ENCODE measurements around the gene KRT79.

DNA sequence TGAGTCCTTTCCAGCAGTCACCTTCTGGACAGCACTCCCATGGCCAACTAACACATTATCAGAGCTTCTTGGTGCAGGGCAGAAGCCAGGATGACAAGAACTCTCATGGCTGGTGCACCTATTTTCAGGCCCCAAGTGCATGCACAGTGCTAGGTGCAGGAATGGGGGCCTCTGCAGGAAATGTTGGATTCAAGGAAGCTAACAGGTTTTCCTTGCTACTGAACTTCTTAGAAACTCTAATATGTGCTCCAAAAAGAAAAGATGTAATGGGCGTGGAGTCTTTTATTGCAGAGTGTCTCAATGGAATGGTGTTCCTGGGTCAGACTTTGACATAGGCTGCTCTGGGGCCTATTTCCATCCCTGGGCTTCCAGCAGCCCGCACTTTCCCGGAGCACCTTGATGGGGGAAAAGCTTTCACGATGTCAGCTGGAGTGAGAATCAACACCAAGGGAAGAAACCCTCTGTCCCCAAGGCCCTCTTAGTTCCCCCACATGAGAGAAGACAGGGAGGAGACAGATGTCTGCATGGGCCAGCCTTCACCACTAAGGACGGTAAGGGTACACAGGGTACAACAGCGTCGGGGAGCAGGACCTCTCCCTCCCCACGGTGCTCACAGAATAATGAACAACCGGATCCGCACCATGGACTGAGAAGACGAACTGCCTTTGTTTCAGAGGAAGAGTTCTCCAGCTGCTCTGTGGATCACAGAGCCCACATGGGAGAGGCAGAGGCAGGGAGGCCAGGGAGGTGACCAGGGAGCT lies 45.1 kb downstream of the KRT79 start:
- TF ChIP-seq, protein P1, sequence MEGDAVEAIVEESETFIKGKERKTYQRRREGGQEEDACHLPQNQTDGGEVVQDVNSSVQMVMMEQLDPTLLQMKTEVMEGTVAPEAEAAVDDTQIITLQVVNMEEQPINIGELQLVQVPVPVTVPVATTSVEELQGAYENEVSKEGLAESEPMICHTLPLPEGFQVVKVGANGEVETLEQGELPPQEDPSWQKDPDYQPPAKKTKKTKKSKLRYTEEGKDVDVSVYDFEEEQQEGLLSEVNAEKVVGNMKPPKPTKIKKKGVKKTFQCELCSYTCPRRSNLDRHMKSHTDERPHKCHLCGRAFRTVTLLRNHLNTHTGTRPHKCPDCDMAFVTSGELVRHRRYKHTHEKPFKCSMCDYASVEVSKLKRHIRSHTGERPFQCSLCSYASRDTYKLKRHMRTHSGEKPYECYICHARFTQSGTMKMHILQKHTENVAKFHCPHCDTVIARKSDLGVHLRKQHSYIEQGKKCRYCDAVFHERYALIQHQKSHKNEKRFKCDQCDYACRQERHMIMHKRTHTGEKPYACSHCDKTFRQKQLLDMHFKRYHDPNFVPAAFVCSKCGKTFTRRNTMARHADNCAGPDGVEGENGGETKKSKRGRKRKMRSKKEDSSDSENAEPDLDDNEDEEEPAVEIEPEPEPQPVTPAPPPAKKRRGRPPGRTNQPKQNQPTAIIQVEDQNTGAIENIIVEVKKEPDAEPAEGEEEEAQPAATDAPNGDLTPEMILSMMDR (IDR thresholded peaks at IDR 0.05): no peak
- no peak for TF ChIP-seq POLR2A (IDR thresholded peaks at IDR 0.05)

Data from testis (tissue), 2 donors.